ENCODE results near the gene BNIP2. TPM values are rescaled to one million over a fixed set of nuclear protein-coding genes. Genes with fewer than 3 reads are reported as not detected.
"Not testable (repeated sequence)": the region's sequence is repeated elsewhere in the genome, so short reads cannot be mapped to it uniquely, and the experiment has no call there.

Gene BNIP2
- total RNA-seq, 1 donor: 107 TPM

DNA sequence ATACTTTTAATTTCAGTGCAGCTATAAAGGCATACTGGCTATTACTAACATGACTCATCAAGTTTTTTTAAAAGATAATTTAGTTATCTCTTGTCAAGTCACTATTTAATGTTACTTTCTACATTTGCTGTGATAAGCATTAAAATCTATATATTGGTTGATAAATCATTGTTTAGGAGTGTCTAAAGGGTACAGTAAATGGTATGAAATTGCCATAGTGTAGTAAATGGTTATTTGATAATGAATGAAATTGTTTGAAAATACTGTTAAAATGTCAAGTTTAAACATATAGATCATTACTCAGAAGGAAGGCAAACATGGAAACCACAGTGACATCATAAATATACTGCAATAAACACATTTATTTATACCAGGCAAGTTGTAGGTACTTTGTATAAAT is 13.2 kb upstream of the BNIP2 start:
- H3K4me3 ChIP-seq (ENCODE audit: low read depth, low read length): no peak overlapping the region
- DNase-seq (ENCODE audit: low read depth): no peak
- TF ChIP-seq, protein P1, sequence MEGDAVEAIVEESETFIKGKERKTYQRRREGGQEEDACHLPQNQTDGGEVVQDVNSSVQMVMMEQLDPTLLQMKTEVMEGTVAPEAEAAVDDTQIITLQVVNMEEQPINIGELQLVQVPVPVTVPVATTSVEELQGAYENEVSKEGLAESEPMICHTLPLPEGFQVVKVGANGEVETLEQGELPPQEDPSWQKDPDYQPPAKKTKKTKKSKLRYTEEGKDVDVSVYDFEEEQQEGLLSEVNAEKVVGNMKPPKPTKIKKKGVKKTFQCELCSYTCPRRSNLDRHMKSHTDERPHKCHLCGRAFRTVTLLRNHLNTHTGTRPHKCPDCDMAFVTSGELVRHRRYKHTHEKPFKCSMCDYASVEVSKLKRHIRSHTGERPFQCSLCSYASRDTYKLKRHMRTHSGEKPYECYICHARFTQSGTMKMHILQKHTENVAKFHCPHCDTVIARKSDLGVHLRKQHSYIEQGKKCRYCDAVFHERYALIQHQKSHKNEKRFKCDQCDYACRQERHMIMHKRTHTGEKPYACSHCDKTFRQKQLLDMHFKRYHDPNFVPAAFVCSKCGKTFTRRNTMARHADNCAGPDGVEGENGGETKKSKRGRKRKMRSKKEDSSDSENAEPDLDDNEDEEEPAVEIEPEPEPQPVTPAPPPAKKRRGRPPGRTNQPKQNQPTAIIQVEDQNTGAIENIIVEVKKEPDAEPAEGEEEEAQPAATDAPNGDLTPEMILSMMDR (IDR thresholded peaks at IDR 0.05; ENCODE audit: insufficient read depth, low read length): no peak

DNA sequence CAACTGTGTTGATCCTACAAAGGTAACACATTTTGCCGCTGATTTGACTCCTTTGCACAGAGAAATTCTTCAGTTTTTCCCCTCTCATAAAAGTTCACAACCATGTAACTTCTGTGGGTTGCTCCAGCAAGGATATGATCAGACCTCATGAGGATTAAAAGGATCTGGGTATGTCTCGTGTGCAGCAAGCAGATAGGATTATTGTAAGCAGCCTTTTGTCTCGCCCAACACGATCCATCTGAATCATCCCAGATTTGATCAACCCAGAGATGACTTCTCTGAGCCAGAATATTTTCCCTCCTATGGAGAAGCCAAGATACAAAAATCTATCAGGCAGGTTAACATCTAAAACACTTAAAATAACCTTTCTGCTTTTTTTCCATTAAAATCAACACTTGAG is 12.8 kb upstream of the BNIP2 start:
- no peak for DNase-seq (ENCODE audit: low read depth)

DNA sequence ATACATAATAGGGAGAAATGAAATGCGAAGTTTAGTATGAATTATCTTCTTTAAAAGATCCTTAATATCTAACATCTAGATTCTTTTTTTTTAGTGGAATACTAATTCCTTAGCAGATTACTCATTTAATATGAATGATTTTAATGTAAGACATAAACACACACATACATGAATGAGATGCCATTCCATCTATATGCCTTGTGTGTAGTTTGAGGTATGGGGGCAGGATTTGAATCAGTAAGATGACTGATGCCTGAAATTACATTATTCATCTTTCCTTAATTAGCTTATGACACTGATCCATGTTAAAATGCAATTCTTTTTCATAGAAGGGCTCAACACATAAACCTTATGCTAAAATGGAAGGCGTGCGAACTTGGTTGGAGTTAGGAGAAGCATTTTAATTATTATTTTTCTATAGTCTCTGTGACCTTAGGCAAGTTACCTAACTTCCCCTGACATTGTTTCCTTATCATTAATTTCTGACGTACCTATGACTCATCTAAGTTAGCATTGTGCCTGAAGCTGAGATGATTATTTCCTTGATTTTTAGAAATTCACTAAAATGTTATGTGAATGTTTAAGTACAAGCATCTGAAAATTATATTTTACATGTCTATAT is 10.8 kb upstream of the BNIP2 start:
- no peak overlapping the region for H3K4me3 ChIP-seq (ENCODE audit: low read depth, low read length)
- TF ChIP-seq, protein P1 (IDR thresholded peaks at IDR 0.05; ENCODE audit: insufficient read depth, low read length): no peak
- peak; percentile 64 for DNase-seq (ENCODE audit: low read depth)

More for the DNA sequence above, 12.8 kb upstream of the BNIP2 start:
- H3K4me3 ChIP-seq (ENCODE audit: low read depth, low read length): no peak overlapping the region
- TF ChIP-seq, protein P1 (IDR thresholded peaks at IDR 0.05; ENCODE audit: insufficient read depth, low read length): no peak

DNA sequence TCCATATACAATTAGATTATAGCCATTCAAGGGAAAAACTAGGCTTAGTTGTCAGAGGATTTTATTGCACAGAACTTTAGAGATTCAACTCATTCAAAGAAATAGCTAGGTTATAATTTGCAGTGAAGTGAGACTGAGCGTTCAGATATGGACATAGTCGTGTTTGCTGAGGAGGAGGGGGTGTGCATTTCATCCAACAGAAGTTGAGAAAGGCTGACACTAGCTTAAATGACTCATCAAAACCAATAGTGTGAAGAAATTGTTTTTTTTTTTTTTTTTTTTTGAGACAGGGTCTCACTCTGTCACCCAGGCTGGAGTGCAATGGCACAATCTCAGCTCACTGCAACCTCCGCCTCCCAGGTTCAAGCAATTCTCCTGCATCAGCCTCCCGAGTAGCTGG is 8.9 kb upstream of the BNIP2 start:
- not testable (repeated sequence) for DNase-seq (ENCODE audit: low read depth); H3K4me3 ChIP-seq (ENCODE audit: low read depth, low read length)

DNA sequence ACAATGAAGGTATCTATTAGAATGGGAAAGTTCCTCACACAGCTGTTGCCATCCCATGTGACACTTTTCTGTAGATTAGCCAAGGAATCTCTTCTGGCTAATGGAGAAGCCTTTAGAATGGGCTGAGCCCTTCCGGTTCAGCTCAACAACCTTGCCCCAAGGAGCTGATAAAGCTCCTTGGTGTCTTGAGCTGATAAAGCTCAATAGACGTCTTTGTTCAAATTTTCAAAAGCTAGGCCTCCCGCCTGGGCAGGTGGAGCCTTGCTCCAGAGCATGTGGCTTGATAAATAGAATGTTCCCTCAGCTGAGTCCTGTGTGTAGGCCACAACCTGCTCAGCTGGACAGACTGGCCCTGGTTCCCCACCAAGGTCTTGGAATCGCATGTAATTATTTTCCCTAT is 7.2 kb upstream of the BNIP2 start:
- TF ChIP-seq, protein P1 (IDR thresholded peaks at IDR 0.05; ENCODE audit: insufficient read depth, low read length): no peak
- no peak for DNase-seq (ENCODE audit: low read depth)
- no peak overlapping the region for H3K4me3 ChIP-seq (ENCODE audit: low read depth, low read length)

DNA sequence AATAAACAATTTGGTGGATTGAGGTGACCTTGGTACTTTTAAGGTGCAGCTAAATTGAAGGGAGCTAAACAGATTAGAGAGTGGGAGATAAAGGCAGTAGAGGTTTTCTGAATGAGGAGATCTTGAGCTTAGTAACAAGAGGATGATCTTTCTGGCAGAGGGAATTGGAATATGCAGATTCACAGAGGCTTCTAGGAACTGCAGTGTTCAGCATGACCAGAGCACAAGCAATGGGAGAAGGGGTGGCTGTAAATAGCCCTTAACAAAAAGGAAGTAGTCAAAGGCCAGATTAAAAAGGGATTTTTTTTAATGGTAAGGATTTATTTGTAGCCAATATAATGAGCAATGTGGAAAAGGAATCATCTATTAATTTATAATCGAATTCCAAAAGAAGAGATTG is 5.7 kb upstream of the BNIP2 start:
- DNase-seq (ENCODE audit: low read depth): no peak
- TF ChIP-seq, protein P1 (IDR thresholded peaks at IDR 0.05; ENCODE audit: insufficient read depth, low read length): no peak

DNA sequence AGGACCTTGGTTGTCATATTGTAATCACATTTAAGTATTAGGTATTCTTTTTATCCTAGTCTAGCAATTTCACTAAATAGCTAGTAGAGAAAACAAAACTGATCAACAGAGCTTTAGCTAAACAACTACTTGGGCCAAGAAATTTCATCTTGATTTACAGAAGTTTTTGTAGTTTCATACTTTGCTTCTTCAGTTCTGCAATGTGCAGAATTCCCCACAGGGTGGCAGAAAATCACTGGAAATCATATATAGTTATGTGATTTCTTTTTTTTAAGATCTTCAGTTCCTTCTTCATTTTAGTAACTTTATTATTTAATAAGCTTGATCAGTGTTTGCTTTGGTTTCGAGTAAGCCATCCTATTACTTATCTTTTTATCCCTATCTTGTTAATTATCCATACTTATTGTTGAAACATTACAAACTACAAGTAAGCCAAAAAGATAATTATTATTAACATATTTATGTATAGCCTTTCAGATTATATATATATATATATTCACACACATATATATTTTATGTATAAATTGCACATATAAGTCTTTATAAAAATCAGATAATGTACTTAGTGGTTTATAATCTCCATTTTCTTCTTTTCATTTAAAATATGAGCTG is 2.2 kb upstream of the BNIP2 start:
- DNase-seq (ENCODE audit: low read depth): peak; percentile 78
- TF ChIP-seq, protein P1 (IDR thresholded peaks at IDR 0.05; ENCODE audit: insufficient read depth, low read length): peak; percentile 71

More for the DNA sequence above, 5.7 kb upstream of the BNIP2 start:
- no peak overlapping the region for H3K4me3 ChIP-seq (ENCODE audit: low read depth, low read length)

More for the DNA sequence above, 2.2 kb upstream of the BNIP2 start:
- no peak overlapping the region for H3K4me3 ChIP-seq (ENCODE audit: low read depth, low read length)

Data from fibroblast of the aortic adventitia (primary cell).